ENCODE data around the gene SSTR1.

DNA sequence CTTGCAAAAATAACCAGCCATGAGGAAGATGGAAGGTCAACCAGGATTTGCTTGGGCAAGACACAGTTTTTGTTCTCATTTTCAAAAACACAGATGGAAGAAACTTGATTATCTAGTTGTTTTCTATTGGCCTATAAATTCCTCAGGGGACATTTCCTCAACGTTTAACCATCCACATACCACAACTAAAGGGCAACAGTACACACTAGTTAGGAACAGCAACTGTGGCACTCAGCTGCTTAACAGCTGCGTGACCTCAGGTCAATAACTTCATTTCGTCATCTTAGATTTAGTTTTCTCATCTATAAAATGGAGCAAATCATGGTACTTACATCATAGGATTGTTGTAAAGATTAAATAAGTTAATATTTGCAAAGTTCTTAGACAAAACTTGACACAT, 18.7 kb downstream of the SSTR1 start:
- TF ChIP-seq, protein P1, sequence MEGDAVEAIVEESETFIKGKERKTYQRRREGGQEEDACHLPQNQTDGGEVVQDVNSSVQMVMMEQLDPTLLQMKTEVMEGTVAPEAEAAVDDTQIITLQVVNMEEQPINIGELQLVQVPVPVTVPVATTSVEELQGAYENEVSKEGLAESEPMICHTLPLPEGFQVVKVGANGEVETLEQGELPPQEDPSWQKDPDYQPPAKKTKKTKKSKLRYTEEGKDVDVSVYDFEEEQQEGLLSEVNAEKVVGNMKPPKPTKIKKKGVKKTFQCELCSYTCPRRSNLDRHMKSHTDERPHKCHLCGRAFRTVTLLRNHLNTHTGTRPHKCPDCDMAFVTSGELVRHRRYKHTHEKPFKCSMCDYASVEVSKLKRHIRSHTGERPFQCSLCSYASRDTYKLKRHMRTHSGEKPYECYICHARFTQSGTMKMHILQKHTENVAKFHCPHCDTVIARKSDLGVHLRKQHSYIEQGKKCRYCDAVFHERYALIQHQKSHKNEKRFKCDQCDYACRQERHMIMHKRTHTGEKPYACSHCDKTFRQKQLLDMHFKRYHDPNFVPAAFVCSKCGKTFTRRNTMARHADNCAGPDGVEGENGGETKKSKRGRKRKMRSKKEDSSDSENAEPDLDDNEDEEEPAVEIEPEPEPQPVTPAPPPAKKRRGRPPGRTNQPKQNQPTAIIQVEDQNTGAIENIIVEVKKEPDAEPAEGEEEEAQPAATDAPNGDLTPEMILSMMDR (IDR thresholded peaks at IDR 0.05): no peak
- no peak for TF ChIP-seq POLR2A (IDR thresholded peaks at IDR 0.05)

Measured in Peyer's patch (tissue), 4 donors.